Measurements from ENCODE around the gene CMSS1.

CMSS1 gene

DNA sequence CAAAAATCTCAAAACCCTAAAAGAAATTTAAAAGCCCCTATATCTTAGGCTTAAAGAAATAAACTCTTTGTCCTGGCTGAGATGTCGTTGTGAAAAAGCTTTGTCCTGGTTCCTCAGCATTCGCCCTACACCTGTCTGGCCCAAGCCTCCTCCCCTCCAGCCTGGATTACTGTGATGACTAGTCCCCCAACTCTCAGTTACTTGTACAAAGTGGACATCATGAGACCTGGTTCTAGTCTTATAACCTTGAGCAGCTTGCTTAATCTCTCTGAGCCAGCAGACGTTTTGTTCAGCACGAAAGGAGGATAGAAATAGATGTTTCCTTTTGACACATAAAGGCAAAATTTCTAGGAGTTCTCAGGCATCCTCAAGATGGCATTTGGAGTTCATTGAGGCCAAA lies 245.0 kb downstream of the CMSS1 start:
- DNase-seq, result no peak

- DNase-seq, result no peak
These were observed 246.3 kb downstream of the CMSS1 start for GRCh38 chr3:100063929-100064461.

DNA sequence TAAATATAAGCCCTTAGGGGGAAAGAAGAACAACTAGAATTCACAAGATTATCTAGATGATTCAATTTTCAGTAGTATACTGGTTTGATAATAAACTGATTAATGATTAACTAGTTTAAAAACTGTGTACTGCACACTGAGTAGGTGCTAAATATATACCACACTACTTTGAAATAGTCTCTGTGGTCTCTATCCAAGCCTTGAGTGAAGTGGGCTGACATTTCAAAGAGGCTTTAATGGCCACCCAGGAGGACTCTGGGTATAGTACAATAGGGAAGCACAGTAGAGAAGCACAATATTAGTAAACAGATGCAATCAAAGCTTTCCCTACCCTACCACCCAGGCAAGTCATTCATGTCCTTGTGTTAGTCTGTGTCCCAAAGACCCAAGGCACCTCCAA lies 249.9 kb downstream of the CMSS1 start:
- no peak for DNase-seq

- DNase-seq, result peak; percentile 53 to 83 (median 78)
These were observed 251.2 kb downstream of the CMSS1 start for GRCh38 chr3:100068826-100069225.

DNA sequence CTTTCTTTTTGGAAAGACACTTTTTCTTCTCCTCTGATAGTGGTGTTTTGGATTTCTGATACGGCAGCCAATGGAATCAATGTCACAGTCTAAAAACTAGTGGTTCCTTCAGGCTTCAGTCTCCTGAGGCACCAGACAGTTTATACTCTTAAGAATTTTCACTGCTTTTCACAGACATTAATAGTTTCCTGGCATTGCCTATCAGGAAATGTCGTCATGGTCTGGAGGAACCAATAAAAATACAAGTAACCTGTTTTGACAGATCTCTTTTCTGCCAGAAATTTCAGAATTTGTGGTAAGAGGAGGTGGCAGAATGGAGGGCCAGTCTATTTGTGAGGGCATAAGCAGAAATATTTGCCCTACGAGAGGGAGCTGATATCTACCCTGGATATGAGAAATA lies 251.8 kb downstream of the CMSS1 start:
- no peak for DNase-seq

DNA sequence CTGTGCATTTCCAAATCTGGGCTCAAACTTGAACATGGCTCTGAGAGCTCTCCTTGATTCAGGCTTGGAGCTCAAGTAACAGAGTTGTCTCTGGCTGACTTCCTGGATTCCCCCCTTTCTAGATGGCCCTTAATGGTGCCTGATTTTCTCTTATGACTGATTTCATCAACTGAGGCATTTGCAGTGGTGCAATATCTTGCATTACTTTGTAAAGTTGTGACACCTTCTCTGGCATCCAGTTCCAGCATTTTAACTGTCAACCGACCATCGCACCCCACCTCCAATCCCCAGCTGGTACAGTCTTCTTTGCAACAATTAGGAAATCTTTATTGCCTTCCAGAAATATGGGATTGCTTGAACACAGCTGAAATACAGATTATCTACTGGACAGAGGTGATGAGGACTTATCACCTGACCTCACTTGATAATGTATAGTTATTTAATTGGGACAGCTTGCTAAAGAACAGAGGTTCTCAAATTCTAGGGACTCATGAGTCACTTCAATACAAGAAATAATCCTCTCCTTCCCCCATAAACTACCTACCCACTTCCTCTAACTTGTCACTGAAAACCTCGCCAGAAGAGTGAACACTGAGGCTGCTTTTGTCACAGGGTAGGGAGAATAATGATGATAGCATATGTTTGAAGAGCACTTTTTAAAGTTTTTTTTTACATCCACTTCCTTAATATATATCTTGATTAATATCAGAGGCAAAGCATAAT lies 254.8 kb downstream of the CMSS1 start:
- DNase-seq, result no peak

GRCh38 chr3:100073049-100073713 lies 255.5 kb downstream of the CMSS1 start:
- DNase-seq, result no peak

DNA sequence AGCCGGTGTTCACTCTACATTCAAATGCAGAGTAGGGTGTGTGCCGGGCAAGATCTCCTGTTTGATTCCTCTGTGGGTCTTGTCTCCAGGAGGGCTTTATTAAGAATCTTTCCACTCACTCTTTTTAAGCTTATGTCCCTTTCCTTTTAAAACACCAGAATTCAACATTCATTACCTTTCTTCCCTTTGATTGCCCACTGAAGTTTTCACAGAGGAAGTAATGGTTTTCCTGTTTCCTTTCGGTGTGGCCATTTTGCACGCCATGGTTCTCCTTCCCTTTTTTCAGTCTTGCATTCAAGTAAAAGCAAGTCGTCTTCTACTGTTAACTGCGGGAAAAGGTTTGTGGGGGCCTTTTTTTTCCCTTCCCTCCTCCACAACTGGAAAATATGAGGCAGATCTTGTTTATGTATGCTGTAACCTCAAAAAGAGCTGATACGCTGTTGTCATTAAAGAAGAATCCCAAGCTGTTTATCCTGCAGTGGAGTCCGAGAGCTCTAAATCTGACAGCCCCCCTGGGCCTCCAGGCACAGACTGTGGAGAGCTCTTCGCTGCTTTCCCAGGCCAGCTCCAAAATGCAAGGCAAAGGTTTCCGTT lies 256.1 kb downstream of the CMSS1 start:
- DNase-seq, result no peak

DNA sequence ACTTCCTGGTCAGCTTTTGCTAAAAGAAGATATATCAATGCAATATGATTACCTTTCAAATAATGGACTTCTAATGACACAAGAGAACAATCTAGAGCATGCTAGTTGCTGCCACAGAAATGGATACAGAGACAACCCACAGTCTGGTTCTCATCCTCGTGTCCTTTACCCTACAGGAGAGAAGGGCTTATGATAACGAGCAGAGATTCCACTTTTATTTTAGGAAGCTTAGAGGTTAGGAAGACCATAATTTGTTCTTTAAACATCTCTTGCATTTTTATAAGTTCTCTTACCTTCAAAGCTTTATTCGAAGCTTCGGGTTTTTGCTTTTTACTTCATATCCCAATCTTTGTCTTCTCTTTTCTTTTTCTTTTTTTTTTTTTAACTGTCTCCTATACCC lies 257.5 kb downstream of the CMSS1 start:
- no peak for DNase-seq

- no peak for DNase-seq
These were observed 258.4 kb downstream of the CMSS1 start for GRCh38 chr3:100075851-100076730.

- DNase-seq, result no peak
These were observed 259.3 kb downstream of the CMSS1 start for GRCh38 chr3:100076731-100077529.

- DNase-seq, result no peak
These were observed 261.7 kb downstream of the CMSS1 start for GRCh38 chr3:100079328-100079727.

DNA sequence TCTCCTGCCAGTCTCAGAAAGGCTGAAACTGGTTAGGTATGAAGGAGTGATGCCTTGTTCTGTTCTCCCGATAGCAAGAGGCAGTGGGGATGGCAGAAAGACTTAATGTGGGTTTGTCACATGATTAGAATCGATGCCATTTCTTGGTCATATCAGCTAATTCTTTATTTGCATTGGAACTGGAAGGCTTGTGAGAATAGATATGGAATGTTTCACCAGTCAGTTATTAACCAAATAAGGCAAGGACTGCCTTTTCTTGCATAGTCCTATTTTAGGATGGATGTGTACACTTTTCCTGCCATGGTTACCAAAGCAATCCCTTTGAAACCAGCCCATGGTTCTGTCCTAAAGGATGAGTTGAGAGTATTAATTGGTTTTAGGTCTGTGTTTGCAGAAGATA lies 262.9 kb downstream of the CMSS1 start:
- no peak for DNase-seq

- DNase-seq, result no peak
These were observed 263.6 kb downstream of the CMSS1 start for GRCh38 chr3:100081311-100081710.

DNA sequence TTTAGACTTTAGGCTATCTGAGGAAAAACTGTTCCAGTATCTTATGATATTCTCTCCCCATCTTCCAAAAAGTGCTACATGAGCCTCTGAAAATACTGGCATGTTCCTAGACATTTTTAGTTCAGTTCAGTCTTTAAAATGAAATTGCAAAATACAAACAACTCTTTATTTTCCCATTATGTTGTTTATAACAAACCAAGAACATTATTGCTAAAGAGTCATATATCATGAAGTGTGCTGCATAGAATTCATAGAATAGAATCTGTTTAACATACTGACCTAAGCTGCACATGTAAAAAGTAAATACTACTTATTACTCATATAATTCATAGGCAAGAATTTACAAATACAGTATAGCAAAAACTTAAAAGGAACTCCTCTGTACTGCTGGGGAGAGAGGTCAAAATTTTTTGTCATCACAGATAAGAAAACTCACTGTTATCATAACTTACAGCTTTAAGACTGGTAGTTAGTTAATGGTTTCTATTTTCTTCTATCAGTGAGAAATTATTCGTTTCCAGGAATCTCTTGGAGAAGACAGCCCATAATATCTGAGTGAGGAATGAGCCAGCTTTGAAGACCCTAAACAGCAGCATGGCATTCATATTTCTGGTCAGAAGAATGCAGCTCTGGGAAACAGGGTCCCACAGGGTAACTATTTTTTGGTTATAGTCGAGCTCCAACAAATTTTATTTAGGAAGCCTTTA lies 264.5 kb downstream of the CMSS1 start:
- no peak for DNase-seq

DNA sequence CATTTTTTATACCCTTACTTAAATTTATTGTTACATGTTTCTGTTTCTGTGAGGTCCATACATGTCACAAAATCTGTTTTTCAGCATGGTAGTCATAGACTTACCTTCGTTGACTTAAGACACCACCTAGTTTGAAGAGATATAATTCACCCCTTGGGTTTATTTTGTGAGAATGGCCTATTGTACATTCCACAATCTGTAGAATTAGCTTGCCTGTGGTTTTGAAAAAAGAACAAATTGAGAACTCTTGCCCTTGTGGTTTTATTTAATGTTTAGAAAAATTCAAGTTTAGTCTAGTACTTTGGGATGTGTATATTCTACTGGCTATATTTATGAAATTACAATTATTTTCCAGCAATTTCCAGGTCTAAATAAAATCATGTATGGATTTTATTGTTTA lies 265.1 kb downstream of the CMSS1 start:
- no peak for DNase-seq

DNA sequence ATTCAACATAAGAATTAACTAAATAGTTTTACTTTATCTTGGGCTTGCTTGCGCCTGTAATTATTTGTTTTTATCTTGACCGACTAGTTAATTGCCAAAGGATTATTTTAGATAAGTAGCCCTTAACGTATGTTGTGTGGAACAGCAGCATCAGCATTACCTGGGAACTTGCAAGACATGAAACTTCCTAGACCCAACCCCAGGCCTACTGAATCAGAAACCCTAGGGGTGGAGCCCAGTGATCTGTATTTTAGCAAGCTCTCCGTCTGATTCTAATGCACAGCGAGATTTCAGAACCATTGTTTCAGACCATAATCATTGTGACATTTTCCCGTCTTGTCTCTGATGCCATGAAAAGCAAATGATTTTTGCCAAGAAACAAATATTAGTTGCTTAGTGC lies 265.5 kb downstream of the CMSS1 start:
- DNase-seq, result no peak

GRCh38 chr3:100084100-100084806 lies 266.6 kb downstream of the CMSS1 start:
- DNase-seq, result no peak

- no peak for DNase-seq
These were observed 268.7 kb downstream of the CMSS1 start for GRCh38 chr3:100086401-100086800.

DNA sequence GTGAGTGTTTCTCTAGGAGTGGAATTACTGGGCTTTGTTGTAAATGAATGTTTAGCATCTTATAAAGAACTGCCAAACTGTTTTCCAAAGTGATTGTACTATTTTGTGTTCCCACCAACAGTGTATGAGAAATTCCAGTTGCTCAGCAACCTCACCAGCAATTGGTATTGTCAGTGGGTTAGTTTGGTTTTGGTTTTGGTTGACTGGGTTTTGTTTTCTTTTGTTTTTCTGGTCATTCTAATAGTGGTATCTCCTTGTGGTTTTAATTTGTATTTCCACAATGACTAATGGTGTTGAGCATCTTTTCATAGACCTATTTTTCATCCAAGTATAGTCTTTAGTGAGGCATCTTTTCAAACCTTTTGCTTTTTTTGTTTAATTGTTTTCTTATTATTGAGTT lies 269.5 kb downstream of the CMSS1 start:
- peak in 1 of 3 experiments; percentile 26 for DNase-seq

All from NCI-H1417 (cell line).